NB4 (cell line): ENCODE results near the gene IFIT1B.

Experiments
- CTCF ChIP-seq: IDR thresholded peaks from one replicate; pipeline ENCODE4 v1.5.1; 2012; ENCODE audit warnings: low read depth, low read length
- POLR2A ChIP-seq: IDR thresholded peaks from 2 replicates; pipeline ENCODE4 v1.6.1; 2011; ENCODE audit warnings: mild to moderate bottlenecking; ENCODE audit not compliant: insufficient read length; ENCODE audit errors: extremely low read depth

GRCh38 chr10:89373916-89374711 is 3.7 kb upstream of the IFIT1B start:
- TF ChIP-seq CTCF = no peak
- TF ChIP-seq POLR2A = no peak
